ENCODE results near the gene C3orf20.
"Not testable (repeated sequence)": the region's sequence is repeated elsewhere in the genome, so short reads cannot be mapped to it uniquely, and the experiment has no call there.

Gene C3orf20

GRCh38 chr3:14808502-14809266 is 133.7 kb downstream of the C3orf20 start:
- TF ChIP-seq CTCF (IDR thresholded peaks at IDR 0.05; ENCODE audit: low read depth, low read length, missing control alignments): no peak
- H3K4me3 ChIP-seq (ENCODE audit: low read depth, low read length): no peak overlapping the region
- in situ Hi-C loops (cut with HindIII; ENCODE audit: low sequenced_read_pairs): no loop called here
- no peak for DNase-seq (ENCODE audit: low read depth)

DNA sequence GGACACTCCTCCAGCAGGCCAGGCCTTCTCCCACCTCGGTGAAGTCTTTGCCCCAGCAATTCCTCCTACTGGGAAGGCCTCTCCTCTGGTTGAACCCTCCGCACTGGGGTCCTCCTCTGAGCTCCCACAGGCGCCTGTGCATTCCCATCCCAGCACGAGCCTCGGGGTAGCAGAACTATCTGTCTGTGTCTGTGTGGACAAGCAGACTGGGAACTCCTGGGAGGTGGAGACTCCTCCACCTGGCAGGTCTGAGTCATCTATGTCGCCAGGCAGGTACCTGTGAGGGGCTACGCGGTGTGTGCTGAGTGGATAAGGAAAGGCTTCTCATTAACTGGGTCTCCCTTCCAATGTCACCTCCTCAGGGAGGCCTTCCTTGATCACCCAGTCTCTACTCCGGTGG is 134.7 kb downstream of the C3orf20 start:
- DNase-seq (ENCODE audit: low read depth); in situ Hi-C loops (cut with HindIII; ENCODE audit: low sequenced_read_pairs); H3K4me3 ChIP-seq (ENCODE audit: low read depth, low read length): not testable (repeated sequence)

- no peak overlapping the region for H3K4me3 ChIP-seq (ENCODE audit: low read depth, low read length)
- in situ Hi-C loops (cut with HindIII; ENCODE audit: low sequenced_read_pairs): no loop called here
- TF ChIP-seq CTCF (IDR thresholded peaks at IDR 0.05; ENCODE audit: low read depth, low read length, missing control alignments): no peak
- no peak for DNase-seq (ENCODE audit: low read depth)
These were observed 135.3 kb downstream of the C3orf20 start for GRCh38 chr3:14810070-14810791.

- H3K4me3 ChIP-seq (ENCODE audit: low read depth, low read length): no peak overlapping the region
- no peak for DNase-seq (ENCODE audit: low read depth)
- in situ Hi-C loops (cut with HindIII; ENCODE audit: low sequenced_read_pairs): no loop called here
- no peak for TF ChIP-seq CTCF (IDR thresholded peaks at IDR 0.05; ENCODE audit: low read depth, low read length, missing control alignments)
These were observed 136.1 kb downstream of the C3orf20 start for GRCh38 chr3:14810801-14811661.

- no peak for DNase-seq (ENCODE audit: low read depth)
- no peak for TF ChIP-seq CTCF (IDR thresholded peaks at IDR 0.05; ENCODE audit: low read depth, low read length, missing control alignments)
- H3K4me3 ChIP-seq (ENCODE audit: low read depth, low read length): no peak overlapping the region
- in situ Hi-C loops (cut with HindIII; ENCODE audit: low sequenced_read_pairs): no loop called here
These were observed 136.7 kb downstream of the C3orf20 start for GRCh38 chr3:14811684-14812083.

- in situ Hi-C loops (cut with HindIII; ENCODE audit: low sequenced_read_pairs): no loop called here
- TF ChIP-seq CTCF (IDR thresholded peaks at IDR 0.05; ENCODE audit: low read depth, low read length, missing control alignments): no peak
- no peak for DNase-seq (ENCODE audit: low read depth)
- no peak overlapping the region for H3K4me3 ChIP-seq (ENCODE audit: low read depth, low read length)
These were observed 137.4 kb downstream of the C3orf20 start for GRCh38 chr3:14812196-14812790.

All from astrocyte of the cerebellum (primary cell).